OCI-LY1 (cell line): ENCODE measurements around the gene MKKS.
"Not testable (repeated sequence)": the region's sequence is repeated elsewhere in the genome, so short reads cannot be mapped to it uniquely, and the experiment has no call there.

Experiments used
- H2AFZ ChIP-seq: fragments of 200-600 bp; sonication (generic), shearing (Covaris generic); 2 replicates; pipeline ENCODE4 v1.6.0; 2014; ENCODE audit warnings: antibody characterized with exemption, mild to moderate bottlenecking, low read length
- H3F3A ChIP-seq: fragments of 200-600 bp; sonication (generic), shearing (Covaris generic); 2 replicates; pipeline ENCODE4 v1.6.0; 2014; ENCODE audit warnings: mild to moderate bottlenecking, antibody characterized with exemption, low read length, moderate library complexity; ENCODE audit not compliant: insufficient read depth
- H3K27ac ChIP-seq: fragments of 200-600 bp; sonication (generic); 2 replicates; pipeline ENCODE4 v1.5.1; 2014; ENCODE audit warnings: low read length, mixed run types, mild to moderate bottlenecking, low read depth; ENCODE audit not compliant: poor library complexity, severe bottlenecking
- H3K27me3 ChIP-seq: fragments of 200-600 bp; sonication (generic); 2 replicates; pipeline ENCODE4 v1.6.0; 2014; ENCODE audit warnings: antibody characterized with exemption, mild to moderate bottlenecking, low read length, moderate library complexity; ENCODE audit not compliant: insufficient read depth
- H3K36me3 ChIP-seq: fragments of 200-600 bp; sonication (generic); 2 replicates; pipeline ENCODE4 v1.6.1; 2014; ENCODE audit warnings: mild to moderate bottlenecking, antibody characterized with exemption, low read length, moderate library complexity, mixed read lengths; ENCODE audit not compliant: insufficient read depth
- H3K4me1 ChIP-seq: fragments of 200-600 bp; sonication (generic); 2 replicates; pipeline ENCODE4 v1.5.1; 2014; ENCODE audit warnings: mild to moderate bottlenecking, low read length, moderate library complexity; ENCODE audit not compliant: insufficient read depth, severe bottlenecking
- H3K4me2 ChIP-seq: fragments of 200-600 bp; sonication (generic), shearing (Covaris generic); 2 replicates; pipeline ENCODE4 v1.6.1; 2014; ENCODE audit warnings: low read length
- H3K4me3 ChIP-seq: fragments of 200-600 bp; sonication (generic); 2 replicates; pipeline ENCODE4 v1.5.1; 2014; ENCODE audit warnings: low read length, low read depth, mild to moderate bottlenecking, mixed read lengths; ENCODE audit not compliant: poor library complexity, severe bottlenecking
- H3K79me2 ChIP-seq: fragments of 200-600 bp; shearing (Covaris generic); 2 replicates; pipeline ENCODE4 v1.6.1; 2016; ENCODE audit warnings: mixed run types, low read length, mixed read lengths; ENCODE audit not compliant: insufficient read depth
- H3K9ac ChIP-seq: fragments of 200-600 bp; sonication (generic), shearing (Covaris generic); 2 replicates; pipeline ENCODE4 v1.6.1; 2014; ENCODE audit warnings: mild to moderate bottlenecking, low read length, mixed read lengths
- H3K9me2 ChIP-seq: fragments of 200-600 bp; sonication (generic), shearing (Covaris generic); 2 replicates; pipeline ENCODE4 v1.6.1; 2014; ENCODE audit warnings: low read depth, mild to moderate bottlenecking, low read length, mixed read lengths
- H3K9me3 ChIP-seq: fragments of 200-600 bp; shearing (Covaris generic); 2 replicates; pipeline ENCODE4 v1.6.1; 2014; ENCODE audit warnings: low read length, mixed read lengths
- H4K20me1 ChIP-seq: fragments of 200-600 bp; sonication (generic), shearing (Covaris generic); 2 replicates; pipeline ENCODE4 v1.6.0; 2016; ENCODE audit warnings: mild to moderate bottlenecking, low read length; ENCODE audit not compliant: insufficient read depth
- CTCF ChIP-seq: fragments of 200-600 bp; sonication (generic), shearing (Covaris generic); IDR thresholded peaks from 2 replicates; pipeline ENCODE4 v1.5.1; 2017; ENCODE audit warnings: mild to moderate bottlenecking, antibody characterized with exemption, low read length, moderate library complexity, mixed read lengths
- EZH2 ChIP-seq: fragments of 200-600 bp; sonication (generic), shearing (Covaris generic); IDR thresholded peaks from 2 replicates; pipeline ENCODE4 v1.8.0; 2017; ENCODE audit warnings: borderline replicate concordance, mixed run types, mild to moderate bottlenecking, antibody characterized with exemption, low read length, moderate library complexity, mixed read lengths

Gene MKKS

GRCh38 chr20:10398834-10399369, 35.1 kb downstream of the MKKS start:
- Histone ChIP-seq H3K27ac (no peak overlapping the region), H3K4me3 (no peak overlapping the region), H3K9me2 (no peaks in the 10 kb centered on the region), H2AFZ (no peak overlapping the region), H3F3A (no peaks in the 10 kb centered on the region), H3K36me3 (no peaks in the 10 kb centered on the region), H3K9ac (no peak overlapping the region), H3K4me1 (no peaks in the 10 kb centered on the region), H3K9me3 (no peaks in the 10 kb centered on the region), H4K20me1 (no peaks in the 10 kb centered on the region), H3K27me3 (no peaks in the 10 kb centered on the region), H3K79me2 (no peaks in the 10 kb centered on the region), H3K4me2 (no peak overlapping the region)
- TF ChIP-seq EZH2 (no peak), CTCF (no peak)

- H3K27me3 ChIP-seq, H3K36me3 ChIP-seq, H4K20me1 ChIP-seq, H2AFZ ChIP-seq, H3K27ac ChIP-seq, H3K9ac ChIP-seq, H3K9me2 ChIP-seq, H3K4me2 ChIP-seq, H3K4me1 ChIP-seq, H3K9me3 ChIP-seq, H3K4me3 ChIP-seq, H3F3A ChIP-seq, H3K79me2 ChIP-seq: not testable (repeated sequence)
Measured at GRCh38 chr20:10394752-10395151, 39.3 kb downstream of the MKKS start.

- Histone ChIP-seq H3K9ac (no peak overlapping the region), H3K9me2 (no peaks in the 10 kb centered on the region), H3K79me2 (no peaks in the 10 kb centered on the region), H2AFZ (no peak overlapping the region), H3K36me3 (no peaks in the 10 kb centered on the region), H3K4me2 (no peak overlapping the region), H3K27ac (no peak overlapping the region), H3K27me3 (no peaks in the 10 kb centered on the region), H3K4me3 (no peak overlapping the region), H3K9me3 (no peaks in the 10 kb centered on the region), H4K20me1 (no peaks in the 10 kb centered on the region), H3K4me1 (no peaks in the 10 kb centered on the region), H3F3A (no peaks in the 10 kb centered on the region)
- TF ChIP-seq EZH2 = no peak
- no peak for TF ChIP-seq CTCF
Measured at GRCh38 chr20:10390709-10391108, 43.3 kb downstream of the MKKS start.

DNA sequence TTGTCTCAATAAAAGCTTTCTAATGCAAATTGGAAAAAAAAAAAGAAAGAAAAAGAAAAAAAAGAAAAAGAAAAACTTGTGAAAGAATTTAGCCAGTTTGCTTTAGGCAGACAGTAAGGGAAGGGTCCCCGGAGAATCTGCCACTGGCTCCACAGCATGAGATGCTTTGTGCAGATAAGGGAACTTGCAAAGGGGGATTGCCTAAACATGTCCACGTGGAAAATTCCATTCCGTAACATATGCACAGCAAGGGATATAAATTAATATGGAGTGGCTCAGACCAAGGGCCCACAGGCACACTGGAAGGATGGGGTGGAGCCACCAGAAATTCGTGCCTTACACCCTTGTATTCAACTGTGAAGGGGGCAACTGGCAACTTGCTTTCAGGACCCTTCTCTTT, 45.4 kb downstream of the MKKS start:
- no peak overlapping the region for H2AFZ ChIP-seq
- no peak overlapping the region for H3K27ac ChIP-seq
- no peak overlapping the region for H3K4me2 ChIP-seq
- H3K27me3 ChIP-seq = no peaks in the 10 kb centered on the region
- no peaks in the 10 kb centered on the region for H3K9me2 ChIP-seq
- no peaks in the 10 kb centered on the region for H4K20me1 ChIP-seq
- H3K36me3 ChIP-seq = no peaks in the 10 kb centered on the region
- no peaks in the 10 kb centered on the region for H3K4me1 ChIP-seq
- TF ChIP-seq CTCF (no peak), EZH2 (no peak)
- no peaks in the 10 kb centered on the region for H3F3A ChIP-seq
- no peak overlapping the region for H3K9ac ChIP-seq
- H3K9me3 ChIP-seq = no peaks in the 10 kb centered on the region
- H3K79me2 ChIP-seq = no peaks in the 10 kb centered on the region
- no peak overlapping the region for H3K4me3 ChIP-seq
